ENCODE results near the gene PPP2R2C. TPM values are rescaled to one million over a fixed set of nuclear protein-coding genes. Genes with fewer than 3 reads are reported as not detected.

Gene PPP2R2C
- total and polyA plus RNA-seq, 9 of the 15 experiments (the other 6 are each of a cell fraction or from before 2014, with no cell fraction given): 0.04 to 0.06 TPM; not detected in 7

- TF ChIP-seq MGA (IDR thresholded peaks at IDR 0.05): no peak
Observed at GRCh38 chr4:6271701-6272465, 200.5 kb downstream of the PPP2R2C start (continued).
